Stimulated activated CD8-positive, alpha-beta memory T cell treated with anti-CD3 and anti-CD28 coated beads, Interleukin-12 subunit alpha, Interleukin-12 subunit beta, amount 100 ng/mL, for 4 hours (primary cell): Measurements from ENCODE around the gene TBC1D30.
"Not testable (repeated sequence)": the region's sequence is repeated elsewhere in the genome, so short reads cannot be mapped to it uniquely, and the experiment has no call there.

Experiments used
- DNase-seq: peaks from one replicate; pipeline ENCODE4 v3.0.0-alpha.2; 2020; ENCODE audit warnings: low read depth

The TBC1D30 gene

GRCh38 chr12:64806593-64807460 is 17.6 kb upstream of the TBC1D30 start:
- DNase-seq, result no peak

- no peak for DNase-seq
Observed at GRCh38 chr12:64808110-64808509, 16.3 kb upstream of the TBC1D30 start.

- no peak for DNase-seq
Observed at GRCh38 chr12:64810831-64811230, 13.6 kb upstream of the TBC1D30 start.

GRCh38 chr12:64813723-64814122 is 10.7 kb upstream of the TBC1D30 start:
- DNase-seq, result no peak

GRCh38 chr12:64814432-64814831 is 10.0 kb upstream of the TBC1D30 start:
- no peak for DNase-seq

- DNase-seq, result no peak
Observed at GRCh38 chr12:64819816-64820402, 4.5 kb upstream of the TBC1D30 start.

GRCh38 chr12:64820593-64820992 is 3.9 kb upstream of the TBC1D30 start:
- no peak for DNase-seq

GRCh38 chr12:64821116-64821630 is 3.3 kb upstream of the TBC1D30 start:
- no peak for DNase-seq

GRCh38 chr12:64824130-64824499 is 332 bp upstream of the TBC1D30 start:
- no peak for DNase-seq

- DNase-seq, result no peak
Observed at GRCh38 chr12:64825143-64826021, 935 bp downstream of the TBC1D30 start.

- DNase-seq, result no peak
Observed at GRCh38 chr12:64826234-64826633, 1.8 kb downstream of the TBC1D30 start.

- DNase-seq, result no peak
Observed at GRCh38 chr12:64828713-64829112, 4.3 kb downstream of the TBC1D30 start.

GRCh38 chr12:64833928-64834327 is 9.5 kb downstream of the TBC1D30 start:
- no peak for DNase-seq

- no peak for DNase-seq
Observed at GRCh38 chr12:64835901-64836300, 11.5 kb downstream of the TBC1D30 start.

- DNase-seq, result no peak
Observed at GRCh38 chr12:64836856-64837255, 12.4 kb downstream of the TBC1D30 start.

GRCh38 chr12:64837427-64837826 is 13.0 kb downstream of the TBC1D30 start:
- DNase-seq, result no peak

- no peak for DNase-seq
Observed at GRCh38 chr12:64840119-64840518, 15.7 kb downstream of the TBC1D30 start.

GRCh38 chr12:64840949-64841717 is 16.7 kb downstream of the TBC1D30 start:
- DNase-seq, result no peak

GRCh38 chr12:64848409-64848808 is 24.0 kb downstream of the TBC1D30 start:
- not testable (repeated sequence) for DNase-seq

- DNase-seq, result no peak
Observed at GRCh38 chr12:64858882-64859605, 34.6 kb downstream of the TBC1D30 start.

- no peak for DNase-seq
Observed at GRCh38 chr12:64860446-64860998, 36.1 kb downstream of the TBC1D30 start.
